Ishikawa (cell line): ENCODE results near the gene DOCK6.

Source experiments
- CEBPB ChIP-seq: IDR thresholded peaks from 2 replicates; pipeline ENCODE4 v1.6.1; 2012
- CREB1 ChIP-seq: IDR thresholded peaks from 2 replicates; pipeline ENCODE4 v1.6.1; 2012; ENCODE audit warnings: low read depth
- EGR1 ChIP-seq: IDR thresholded peaks from 2 replicates; pipeline ENCODE4 v1.6.1; 2012
- EP300 ChIP-seq: IDR thresholded peaks from 2 replicates; pipeline ENCODE4 v1.6.1; 2012; ENCODE audit warnings: borderline replicate concordance
- MAX ChIP-seq: IDR thresholded peaks from 2 replicates; pipeline ENCODE4 v1.6.1; 2012
- NFIC ChIP-seq: IDR thresholded peaks from 2 replicates; pipeline ENCODE4 v1.6.1; 2012
- RAD21 ChIP-seq: IDR thresholded peaks from 2 replicates; pipeline ENCODE4 v1.6.1; 2012; ENCODE audit warnings: low read depth
- REST ChIP-seq: IDR thresholded peaks from 2 replicates; pipeline ENCODE4 v1.6.1; 2012; ENCODE audit warnings: low read depth, mild to moderate bottlenecking
- TAF1 ChIP-seq: IDR thresholded peaks from 2 replicates; pipeline ENCODE4 v1.6.1; 2012; ENCODE audit warnings: low read depth, mild to moderate bottlenecking
- TCF12 ChIP-seq: IDR thresholded peaks from 2 replicates; pipeline ENCODE4 v1.6.1; 2012; ENCODE audit warnings: low read depth
- YY1 ChIP-seq: IDR thresholded peaks from 2 replicates; pipeline ENCODE4 v1.6.1; 2012; ENCODE audit warnings: low read depth
- TF ChIP-seq, protein P1 (sequence below): IDR thresholded peaks from 2 replicates; pipeline ENCODE4 v1.6.1; 2012

GRCh38 chr19:11269408-11269807, 7.1 kb upstream of the DOCK6 start:
- TF ChIP-seq YY1 = no peak
- no peak for TF ChIP-seq RAD21
- TF ChIP-seq EP300 = no peak
- no peak for TF ChIP-seq NFIC
- TF ChIP-seq CEBPB = no peak
- no peak for TF ChIP-seq CREB1
- TF ChIP-seq, protein P1, sequence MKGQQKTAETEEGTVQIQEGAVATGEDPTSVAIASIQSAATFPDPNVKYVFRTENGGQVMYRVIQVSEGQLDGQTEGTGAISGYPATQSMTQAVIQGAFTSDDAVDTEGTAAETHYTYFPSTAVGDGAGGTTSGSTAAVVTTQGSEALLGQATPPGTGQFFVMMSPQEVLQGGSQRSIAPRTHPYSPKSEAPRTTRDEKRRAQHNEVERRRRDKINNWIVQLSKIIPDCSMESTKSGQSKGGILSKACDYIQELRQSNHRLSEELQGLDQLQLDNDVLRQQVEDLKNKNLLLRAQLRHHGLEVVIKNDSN = no peak
- no peak for TF ChIP-seq EGR1
- no peak for TF ChIP-seq TAF1
- no peak for TF ChIP-seq REST
- no peak for TF ChIP-seq MAX
- no peak for TF ChIP-seq TCF12
